Caco-2 (cell line): ENCODE results near the gene ARSB. TPM values are rescaled to one million over a fixed set of nuclear protein-coding genes. Genes with fewer than 3 reads are reported as not detected.
"Not testable (repeated sequence)": the region's sequence is repeated elsewhere in the genome, so short reads cannot be mapped to it uniquely, and the experiment has no call there.

Experiments
- BruUV-seq: library from RNA; stranded (reverse); fragments of 400-500 nt; replicated peaks from 2 replicates; lab custom pipeline; 2021; lab: Mats Ljungman, UMichigan
- CTCF ChIA-PET: fragments of 300-600 bp; sonication (Branson Sonifier 250); formaldehyde crosslinking; loops from one replicate; lab custom pipeline; 2022; ENCODE audit warnings: antibody characterized with exemption; lab: Charles Lee
- POLR2A ChIA-PET: fragments of 300-600 bp; sonication (Branson Sonifier 250); formaldehyde crosslinking; loops from one replicate; lab custom pipeline; 2022; ENCODE audit warnings: antibody characterized with exemption; lab: Charles Lee
- DNase-seq, 2 experiments: peaks; one replicate each; pipeline versions ENCODE4 v3.0.0 to v3.0.0-alpha.2; 2020 to 2022
- H3K27me3 ChIP-seq: replicated peaks from 2 replicates; pipeline ENCODE4 v1.6.0; 2011; ENCODE audit warnings: low read length; ENCODE audit not compliant: control insufficient read depth, insufficient read depth
- H3K36me3 ChIP-seq: 2 replicates; pipeline ENCODE4 v1.5.1; 2011; ENCODE audit warnings: low read length; ENCODE audit not compliant: control insufficient read depth, insufficient read depth
- H3K4me1 ChIP-seq: fragments of 250-450 bp; sonication (Bioruptor Pico); 2 replicates; pipeline ENCODE4 v1.5.1; 2020; ENCODE audit warnings: mild to moderate bottlenecking
- H3K4me3 ChIP-seq: 2 replicates; pipeline ENCODE4 v1.5.1; 2011; ENCODE audit warnings: low read depth, mild to moderate bottlenecking, control low read depth, low read length
- H3K9me3 ChIP-seq: fragments of 250-450 bp; sonication (Bioruptor Pico); 2 replicates; pipeline ENCODE4 v1.5.1; 2020; ENCODE audit warnings: mild to moderate bottlenecking, moderate library complexity
- H3K27ac Mint-ChIP-seq: one replicate; pipeline ENCODE4 v1.8.0; 2022; ENCODE audit warnings: mixed read lengths; ENCODE audit not compliant: unreplicated experiment
- H3K27me3 Mint-ChIP-seq: one replicate; pipeline ENCODE4 v1.8.0; 2022; ENCODE audit warnings: mixed read lengths; ENCODE audit not compliant: insufficient read depth, unreplicated experiment
- H3K36me3 Mint-ChIP-seq: one replicate; pipeline ENCODE4 v1.8.0; 2022; ENCODE audit warnings: mild to moderate bottlenecking, mixed read lengths; ENCODE audit not compliant: insufficient read depth, unreplicated experiment
- H3K4me1 Mint-ChIP-seq: one replicate; pipeline ENCODE4 v1.8.0; 2022; ENCODE audit warnings: low read depth, mixed read lengths; ENCODE audit not compliant: unreplicated experiment
- H3K4me3 Mint-ChIP-seq: one replicate; pipeline ENCODE4 v1.8.0; 2022; ENCODE audit warnings: mild to moderate bottlenecking, moderate library complexity, mixed read lengths; ENCODE audit not compliant: unreplicated experiment
- H3K9me3 Mint-ChIP-seq: one replicate; pipeline ENCODE4 v1.8.0; 2022; ENCODE audit warnings: mixed read lengths; ENCODE audit not compliant: unreplicated experiment
- CTCF ChIP-seq, 2 experiments: fragments of 200-600 bp in 1 of 2; IDR thresholded peaks; 1 replicate in 1 of 2; 2 replicates in 1 of 2; pipeline versions ENCODE4 v1.5.1 to v1.8.0; 2011 to 2022; ENCODE audit warnings: antibody characterized with exemption in 1 of 2, control low read depth in 1 of 2, inconsistent platforms in 1 of 2, low read depth in 1 of 2, low read length in 1 of 2, mild to moderate bottlenecking in 1 of 2, moderate library complexity in 1 of 2; ENCODE audit not compliant: insufficient read depth in 1 of 2, severe bottlenecking in 1 of 2, unreplicated experiment in 1 of 2
- intact Hi-C: fragments of 100-400 bp; cut with micrococcal nuclease; formaldehyde crosslinking; loops from one replicate; pipeline ENCODE4 v1.10.0; 2022; ENCODE audit not compliant: unreplicated experiment
- total RNA-seq: library from RNA; stranded (reverse); gene quantifications from 2 replicates; pipeline ENCODE4 v1.2.3, GENCODE V29; 2022

ARSB gene
- total RNA-seq, 1 experiment from 2014 or later: 17.4 TPM

GRCh38 chr5:78765756-78766411, 219.2 kb downstream of the ARSB start:
- Mint-ChIP-seq H3K27ac (peak overlapping the region; percentile 83), H3K27me3 (no peaks in the 10 kb centered on the region), H3K36me3 (peaks cover 6% of the 10 kb centered on the region), H3K4me1 (peaks cover 45% of the 10 kb centered on the region), H3K9me3 (peaks cover 3% of the 10 kb centered on the region), H3K4me3 (peak overlapping the region; percentile 59)
- no peaks in the 10 kb centered on the region for H3K9me3 ChIP-seq
- TF ChIP-seq CTCF (IDR thresholded peaks at IDR 0.05; ENCODE audit: insufficient read depth in 1 of 2, low read depth in 1 of 2, low read length in 1 of 2, severe bottlenecking in 1 of 2, unreplicated experiment in 1 of 2): no peak
- intact Hi-C loops: loop anchor here (2.0 kb wide), 1 partner anchor 29 kb away; no protein-coding TSS in a partner anchor
- H3K36me3 ChIP-seq: no peaks in the 10 kb centered on the region
- POLR2A ChIA-PET: no interaction called here
- no peak overlapping the region for H3K4me3 ChIP-seq
- no TSS peak for BruUV-seq
- CTCF ChIA-PET: no interaction called here
- peaks cover 34% of the 10 kb centered on the region for H3K4me1 ChIP-seq
- DNase-seq: peak; percentile 65
- H3K27me3 ChIP-seq: no peaks in the 10 kb centered on the region

GRCh38 chr5:78765116-78765515, 220.0 kb downstream of the ARSB start:
- TF ChIP-seq CTCF (IDR thresholded peaks at IDR 0.05; ENCODE audit: insufficient read depth in 1 of 2, low read depth in 1 of 2, low read length in 1 of 2, severe bottlenecking in 1 of 2, unreplicated experiment in 1 of 2): no peak
- peaks cover 28% of the 10 kb centered on the region for H3K4me1 ChIP-seq
- Mint-ChIP-seq H3K27ac (peak overlapping the region; percentile 83), H3K27me3 (no peaks in the 10 kb centered on the region), H3K4me3 (peak overlapping the region; percentile 59), H3K9me3 (peaks cover 11% of the 10 kb centered on the region), H3K4me1 (peaks cover 50% of the 10 kb centered on the region), H3K36me3 (peaks cover 6% of the 10 kb centered on the region)
- POLR2A ChIA-PET: no interaction called here
- CTCF ChIA-PET: no interaction called here
- intact Hi-C loops: no loop called here
- H3K4me3 ChIP-seq: no peak overlapping the region
- BruUV-seq: no TSS peak
- no peaks in the 10 kb centered on the region for H3K36me3 ChIP-seq
- no peaks in the 10 kb centered on the region for H3K27me3 ChIP-seq
- peak in 1 of 2 experiments; percentile 15 for DNase-seq
- H3K9me3 ChIP-seq: no peaks in the 10 kb centered on the region

- H3K27ac Mint-ChIP-seq: peak overlapping the region; percentile 8
- Histone ChIP-seq H3K36me3 (no peaks in the 10 kb centered on the region), H3K27me3 (no peaks in the 10 kb centered on the region), H3K4me1 (peaks cover 30% of the 10 kb centered on the region), H3K9me3 (no peaks in the 10 kb centered on the region), H3K4me3 (no peak overlapping the region)
- peaks cover 52% of the 10 kb centered on the region for H3K4me1 Mint-ChIP-seq
- BruUV-seq: no TSS peak
- TF ChIP-seq CTCF (IDR thresholded peaks at IDR 0.05; ENCODE audit: insufficient read depth in 1 of 2, low read depth in 1 of 2, low read length in 1 of 2, severe bottlenecking in 1 of 2, unreplicated experiment in 1 of 2): no peak
- H3K27me3 Mint-ChIP-seq: no peaks in the 10 kb centered on the region
- H3K36me3 Mint-ChIP-seq: peaks cover 6% of the 10 kb centered on the region
- intact Hi-C loops: no loop called here
- H3K9me3 Mint-ChIP-seq: peaks cover 12% of the 10 kb centered on the region
- POLR2A ChIA-PET: no interaction called here
- H3K4me3 Mint-ChIP-seq: no peak overlapping the region
- CTCF ChIA-PET: no interaction called here
- DNase-seq: no peak
Measured at GRCh38 chr5:78763659-78764189, 221.4 kb downstream of the ARSB start.

- Mint-ChIP-seq H3K4me1 (peaks cover 62% of the 10 kb centered on the region), H3K9me3 (peaks cover 12% of the 10 kb centered on the region)
- POLR2A ChIA-PET, BruUV-seq, DNase-seq, H3K4me3 ChIP-seq, intact Hi-C loops, H3K36me3 Mint-ChIP-seq, H3K27me3 ChIP-seq, H3K27ac Mint-ChIP-seq, CTCF ChIA-PET, H3K4me3 Mint-ChIP-seq, H3K36me3 ChIP-seq, H3K27me3 Mint-ChIP-seq, H3K9me3 ChIP-seq: not testable (repeated sequence)
- H3K4me1 ChIP-seq: peaks cover 40% of the 10 kb centered on the region
Measured at GRCh38 chr5:78762743-78763142, 222.4 kb downstream of the ARSB start.
